Mucosa of gallbladder (tissue), 1 donor: Measurements from ENCODE around the gene MSLN. TPM values are rescaled to one million over a fixed set of nuclear protein-coding genes. Genes with fewer than 3 reads are reported as not detected.

Source experiments
- DNase-seq: peaks from one replicate; pipeline ENCODE4 v3.0.0-alpha.2; 2020; ENCODE audit warnings: low spot score
- total RNA-seq: library from RNA; stranded (reverse); gene quantifications from one replicate; pipeline ENCODE4 v1.2.1, GENCODE V29; 2021
- donor health status: DM: no; HTN: no; CAD: no.

The MSLN gene
- total RNA-seq, 1 donor from 2014 or later, result 53.1 TPM

DNA sequence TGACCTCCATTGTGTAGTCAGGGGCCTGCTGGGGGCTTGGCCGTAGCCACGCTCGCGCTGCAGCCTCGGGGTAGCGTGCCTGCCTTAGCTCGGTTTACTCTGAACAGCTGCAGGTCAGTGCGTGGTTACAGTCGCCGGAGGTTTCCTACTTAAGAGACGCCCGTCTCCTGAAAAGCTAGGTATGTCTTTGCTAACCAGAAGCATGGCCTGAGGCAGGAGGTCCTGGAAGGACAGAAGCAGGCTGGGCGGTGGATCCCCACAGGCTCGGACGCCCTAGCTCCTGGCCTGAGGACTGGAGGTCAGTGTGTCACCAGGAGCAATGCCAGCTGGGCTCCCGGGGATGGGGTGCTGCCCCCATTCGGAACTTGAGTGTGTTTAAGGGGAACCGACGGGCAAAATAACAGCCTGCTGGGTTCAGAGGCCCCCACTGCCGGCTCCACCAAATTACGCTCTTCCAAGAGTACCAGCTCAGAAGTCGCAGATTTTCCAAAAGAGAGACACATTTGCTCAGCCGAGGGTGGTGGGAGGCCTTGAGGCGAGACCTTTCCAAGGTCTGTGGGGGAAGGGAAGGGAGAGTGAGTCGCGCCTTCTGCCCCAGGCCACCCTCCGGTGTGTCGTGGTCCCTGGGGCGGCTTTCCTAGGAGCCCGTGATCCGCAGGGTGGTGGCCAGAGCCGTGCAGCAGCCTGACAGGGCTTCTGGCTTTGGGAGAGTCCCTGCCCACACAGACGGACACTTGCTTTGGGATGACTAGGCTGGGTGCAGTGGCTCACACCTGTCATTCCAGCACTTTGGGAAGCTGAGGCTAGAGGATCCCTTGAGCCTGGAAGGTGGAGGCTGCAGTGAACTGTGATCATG, 43.9 kb downstream of the MSLN start:
- DNase-seq, result no peak

- DNase-seq, result no peak
These were observed 44.9 kb downstream of the MSLN start for GRCh38 chr16:805474-805873.

DNA sequence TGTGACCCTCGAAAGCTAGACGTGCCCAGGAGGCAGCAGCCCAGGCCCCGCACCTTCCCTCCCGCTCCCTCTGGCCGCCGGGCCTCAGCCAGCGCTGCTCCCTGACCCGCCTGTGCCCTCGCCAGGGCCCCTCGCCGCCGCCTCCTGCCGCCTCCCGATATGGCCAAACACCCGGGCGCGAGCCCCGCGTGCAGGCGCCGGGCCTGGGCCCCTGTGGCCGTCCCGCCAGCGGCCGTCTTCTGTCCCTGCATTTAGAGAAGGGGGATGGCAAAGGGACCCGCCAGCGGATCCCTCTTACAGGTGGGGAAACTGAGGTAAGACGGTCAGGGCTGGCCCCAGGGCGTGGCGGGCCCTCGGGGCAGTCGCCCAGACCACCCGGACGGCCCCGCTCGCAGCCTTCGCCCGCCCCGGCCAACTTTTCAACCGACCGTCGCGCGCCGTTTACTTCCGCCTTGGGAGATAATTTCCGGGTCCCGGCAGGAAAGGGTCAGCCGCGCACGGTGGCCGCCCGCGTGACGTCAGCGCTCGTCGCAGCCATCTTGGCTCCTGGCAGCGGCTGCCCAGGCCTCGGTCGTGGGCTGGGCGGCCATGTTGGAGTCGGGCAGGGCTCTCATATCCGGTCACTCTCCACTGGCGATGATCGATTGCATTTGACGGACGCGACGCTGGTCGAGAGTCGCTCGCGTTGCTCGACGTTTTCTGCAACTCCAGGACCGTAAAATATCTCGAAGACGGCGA, 47.0 kb downstream of the MSLN start:
- peak; percentile 94 for DNase-seq

- DNase-seq, result no peak
These were observed 47.5 kb downstream of the MSLN start for GRCh38 chr16:808085-808386.

GRCh38 chr16:813204-813915, 52.8 kb downstream of the MSLN start:
- DNase-seq, result no peak

GRCh38 chr16:813916-814412, 53.4 kb downstream of the MSLN start:
- no peak for DNase-seq

GRCh38 chr16:814974-815373, 54.4 kb downstream of the MSLN start:
- no peak for DNase-seq

DNA sequence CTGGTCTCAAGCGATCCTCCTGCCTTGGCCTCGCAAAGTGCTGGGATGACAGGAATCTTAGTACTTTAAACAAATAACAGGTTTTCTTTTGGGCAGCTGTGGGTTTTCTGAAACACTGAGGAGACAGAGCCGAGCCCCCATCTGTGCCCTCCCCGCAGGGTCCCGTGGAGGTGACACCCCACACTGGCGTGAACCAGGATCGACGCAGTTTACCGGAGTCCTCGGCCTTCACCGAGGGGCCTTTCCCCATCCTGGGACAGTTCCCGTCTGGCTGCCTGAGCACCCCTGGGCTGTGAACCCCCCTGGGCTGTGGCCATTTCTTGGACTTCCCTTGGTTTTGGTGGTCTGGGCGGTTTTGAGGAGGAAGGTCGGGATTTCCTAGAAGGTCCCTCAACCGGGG, 55.3 kb downstream of the MSLN start:
- DNase-seq, result no peak

GRCh38 chr16:817001-817906, 56.7 kb downstream of the MSLN start:
- DNase-seq, result no peak

DNA sequence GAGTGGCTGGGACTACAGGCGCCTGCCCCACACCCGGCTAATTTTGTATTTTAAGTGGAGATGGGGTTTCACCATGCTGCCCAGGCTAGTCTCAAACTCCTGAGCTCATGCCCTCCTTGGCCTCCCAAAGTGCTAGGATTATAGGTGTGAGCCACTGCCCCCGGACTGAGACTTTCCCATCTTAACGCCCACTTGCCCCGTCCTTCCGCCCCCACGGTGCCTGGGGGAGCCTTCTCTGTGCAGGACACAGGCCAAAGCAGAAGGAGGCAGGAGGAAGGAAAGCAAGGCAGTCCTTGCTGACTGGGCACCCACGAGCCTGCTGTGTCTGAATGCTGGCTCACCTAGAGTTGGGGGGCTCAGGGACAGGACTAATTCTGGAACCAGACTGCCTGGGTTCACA, 57.6 kb downstream of the MSLN start:
- no peak for DNase-seq

Other genes with a start within 250 kb of the MSLN start
- gene CAPN15, start 233.0 kb upstream of the MSLN start, total RNA-seq, result 75.4 TPM
- gene PRR35, start 200.3 kb upstream of the MSLN start, total RNA-seq, result not detected
- 1.2 TPM for gene NHLRC4, start 193.7 kb upstream of the MSLN start, total RNA-seq
- gene PIGQ, start 190.8 kb upstream of the MSLN start, total RNA-seq, result 117 TPM
- gene RAB40C, start 170.7 kb upstream of the MSLN start, total RNA-seq, result 33.1 TPM
- 1.7 TPM for gene WFIKKN1, start 129.7 kb upstream of the MSLN start, total RNA-seq
- 69.3 TPM for gene METTL26, start 124.4 kb upstream of the MSLN start, total RNA-seq
- gene MCRIP2, start 118.9 kb upstream of the MSLN start, total RNA-seq, result 67.6 TPM
- gene WDR90, start 111.4 kb upstream of the MSLN start, total RNA-seq, result 62.4 TPM
- gene RHOT2, start 92.6 kb upstream of the MSLN start, total RNA-seq, result 125 TPM
- gene RHBDL1, start 85.1 kb upstream of the MSLN start, total RNA-seq, result 5.5 TPM
- gene STUB1, start 80.3 kb upstream of the MSLN start, total RNA-seq, result 125 TPM
- gene JMJD8, start 76.4 kb upstream of the MSLN start, total RNA-seq, result 66.7 TPM
- gene WDR24, start 70.3 kb upstream of the MSLN start, total RNA-seq, result 14.8 TPM
- 0.78 TPM for gene FBXL16, start 54.9 kb upstream of the MSLN start, total RNA-seq
- gene METRN, start 45.6 kb upstream of the MSLN start, total RNA-seq, result 62.0 TPM
- 54.7 TPM for gene ANTKMT, start 39.6 kb upstream of the MSLN start, total RNA-seq
- gene CCDC78, start 34.3 kb upstream of the MSLN start, total RNA-seq, result 3.3 TPM
- 13.4 TPM for gene HAGHL, start 33.6 kb upstream of the MSLN start, total RNA-seq
- 47.1 TPM for gene CIAO3, start 19.7 kb upstream of the MSLN start, total RNA-seq
- gene RPUSD1, start 27.6 kb downstream of the MSLN start, total RNA-seq, result 18.5 TPM
- 17.3 TPM for gene CHTF18, start 27.9 kb downstream of the MSLN start, total RNA-seq
- not detected for gene GNG13, start 40.0 kb downstream of the MSLN start, total RNA-seq
- gene LMF1, start 210.2 kb downstream of the MSLN start, total RNA-seq, result 19.6 TPM
- gene SOX8, start 221.0 kb downstream of the MSLN start, total RNA-seq, result 1.4 TPM